AG04450 (cell line): ENCODE data around the gene POLR2E. TPM values are rescaled to one million over a fixed set of nuclear protein-coding genes. Genes with fewer than 3 reads are reported as not detected.

Source experiments
- CTCF ChIA-PET: fragments of 300-600, 350-600 bp; formaldehyde crosslinking; extraction: SDS; loops from one replicate; lab custom pipeline; 2022; ENCODE audit warnings: antibody characterized with exemption, inconsistent platforms; lab: Charles Lee
- POLR2A ChIA-PET: fragments of 350-600 bp; formaldehyde crosslinking; extraction: SDS; loops from one replicate; lab custom pipeline; 2021; ENCODE audit warnings: antibody characterized with exemption, inconsistent platforms; lab: Yijun Ruan, JAX
- DNase-seq: peaks from one replicate; pipeline ENCODE4 v3.0.0-alpha.2; 2011; ENCODE audit warnings: low read depth, low spot score
- H3K27ac ChIP-seq: one replicate; pipeline ENCODE4 v1.5.1; 2012; ENCODE audit warnings: low read depth, low read length, control low read depth
- H3K27me3 ChIP-seq: one replicate; pipeline ENCODE4 v1.6.0; 2012; ENCODE audit warnings: low read length; ENCODE audit not compliant: control insufficient read depth, insufficient read depth
- H3K4me3 ChIP-seq: 2 replicates; pipeline ENCODE4 v1.5.1; 2011; ENCODE audit warnings: mild to moderate bottlenecking, low read depth, low read length, control low read depth
- H3K9me3 ChIP-seq: 2 replicates; pipeline ENCODE4 v1.5.1; 2012; ENCODE audit warnings: low read length; ENCODE audit not compliant: control insufficient read depth, insufficient read depth
- CTCF ChIP-seq: IDR thresholded peaks from 2 replicates; pipeline ENCODE4 v1.5.1; 2011; ENCODE audit warnings: low read depth, low read length, control low read depth, inconsistent platforms
- polyA plus RNA-seq: library from polyadenylated mRNA; depleted of rRNA; stranded (reverse); fragments of >200 nt; gene quantifications from 2 replicates; pipeline ENCODE4 v1.2.3, GENCODE V29; 2011

The POLR2E gene
- polyA plus RNA-seq, 1 experiment, result 140 TPM

GRCh38 chr19:1119475-1120217 is 24.5 kb upstream of the POLR2E start:
- no peak overlapping the region for H3K4me3 ChIP-seq
- CTCF ChIA-PET, result interaction anchor here (1.3 kb wide), 1 partner anchor 124 kb away, joined by 3 read pairs; no protein-coding TSS in a partner anchor
- POLR2A ChIA-PET, result no interaction called here
- no peak for DNase-seq
- H3K27ac ChIP-seq, result no peak overlapping the region
- no peak for TF ChIP-seq CTCF
- H3K9me3 ChIP-seq, result peaks cover 13% of the 10 kb centered on the region; the same call in 1 of the 2 replicates
- H3K27me3 ChIP-seq, result no peaks in the 10 kb centered on the region

GRCh38 chr19:1118999-1119398 is 23.8 kb upstream of the POLR2E start:
- H3K27me3 ChIP-seq, result no peaks in the 10 kb centered on the region
- ChIA-PET CTCF (interaction anchor here (1.3 kb wide), 1 partner anchor 125 kb away, joined by 3 read pairs; no protein-coding TSS in a partner anchor), POLR2A (no interaction called here)
- no peak overlapping the region for H3K27ac ChIP-seq
- H3K4me3 ChIP-seq, result no peak overlapping the region
- H3K9me3 ChIP-seq, result peaks cover 13% of the 10 kb centered on the region; the same call in 1 of the 2 replicates
- no peak for DNase-seq
- no peak for TF ChIP-seq CTCF

- DNase-seq, result no peak
- CTCF ChIA-PET, result interaction anchor here (1.4 kb wide), 1 partner anchor 77 kb away, joined by 6 read pairs; no protein-coding TSS in a partner anchor
- Histone ChIP-seq H3K27me3 (no peaks in the 10 kb centered on the region), H3K9me3 (peaks cover 4% of the 10 kb centered on the region; the same call in 1 of the 2 replicates), H3K4me3 (no peak overlapping the region), H3K27ac (no peak overlapping the region)
- no peak for TF ChIP-seq CTCF
- POLR2A ChIA-PET, result no interaction called here
These were observed 22.5 kb upstream of the POLR2E start for GRCh38 chr19:1117654-1118053.

GRCh38 chr19:1116726-1117581 is 21.8 kb upstream of the POLR2E start:
- Histone ChIP-seq H3K27me3 (no peaks in the 10 kb centered on the region), H3K27ac (no peak overlapping the region), H3K9me3 (peaks cover 3% of the 10 kb centered on the region; the same call in 1 of the 2 replicates), H3K4me3 (no peak overlapping the region)
- CTCF ChIA-PET, result interaction anchor here (1.4 kb wide), 1 partner anchor 78 kb away, joined by 6 read pairs; no protein-coding TSS in a partner anchor
- DNase-seq, result no peak
- POLR2A ChIA-PET, result no interaction called here
- TF ChIP-seq CTCF, result no peak
